GM12878 (cell line): ENCODE data around the gene ANAPC2. TPM values are rescaled to one million over a fixed set of nuclear protein-coding genes. Genes with fewer than 3 reads are reported as not detected.
A peak's percentile ranks its signal among the peaks of the same experiment; 100 is the strongest.

Experiments
- ATAC-seq: fragments of 200-7000 bp; cut with Tn5 transposase; 3 replicates; pipeline ENCODE4 v1.9.1; 2020; ENCODE audit warnings: mild to moderate bottlenecking, moderate library complexity
- BruUV-seq: library from RNA; stranded (reverse); fragments of 400-500 nt; replicated peaks from 2 replicates; lab custom pipeline; 2021; lab: Mats Ljungman, UMichigan
- CTCF ChIA-PET: fragments of 300-600 bp; sonication (Branson Sonifier 250); formaldehyde crosslinking; extraction: SDS; loops from one replicate; lab custom pipeline; 2021; ENCODE audit warnings: inconsistent platforms; lab: Yijun Ruan, JAX
- POLR2A ChIA-PET: fragments of 350-600 bp; formaldehyde crosslinking; extraction: SDS; loops from one replicate; lab custom pipeline; 2021; ENCODE audit warnings: inconsistent platforms; lab: Charles Lee
- RAD21 ChIA-PET: fragments of 300-600 bp; sonication (Branson Sonifier 250); formaldehyde crosslinking; loops from one replicate; lab custom pipeline; 2023; ENCODE audit warnings: antibody characterized with exemption; ENCODE audit not compliant: unreplicated experiment; lab: Charles Lee
- SMC1A ChIA-PET: fragments of 300-600 bp; sonication (Branson Sonifier 250); formaldehyde crosslinking; loops from one replicate; lab custom pipeline; 2023; ENCODE audit not compliant: unreplicated experiment, uncharacterized antibody; lab: Charles Lee
- DNase-seq: peaks from one replicate; pipeline ENCODE4 v3.0.0-alpha.2; 2011; ENCODE audit warnings: low read depth, low spot score
- FAIRE-seq: peaks from 3 replicates; lab custom pipeline; 2011; peaks lifted over from hg19 to GRCh38; lab: Jason Lieb, UNC
- H2AFZ ChIP-seq: 2 replicates; pipeline ENCODE4 v1.6.0; 2011; ENCODE audit warnings: low read depth, low read length, control low read depth; ENCODE audit not compliant: control insufficient read depth
- H3K27ac ChIP-seq: 2 replicates; pipeline ENCODE4 v1.5.1; 2011; ENCODE audit warnings: control low read depth; ENCODE audit not compliant: control insufficient read depth, insufficient read depth
- H3K27me3 ChIP-seq, 2 experiments: replicated peaks in 1 of 2; 2 replicates each; pipeline versions ENCODE4 v1.6.0 to v1.6.1; 2011; ENCODE audit warnings: low read length in 1 of 2; ENCODE audit not compliant: control insufficient read depth in 2 of 2, insufficient read depth in 2 of 2
- H3K36me3 ChIP-seq, 2 experiments: 2 replicates each; pipeline ENCODE4 v1.5.1; 2011; ENCODE audit warnings: low read length in 1 of 2; ENCODE audit not compliant: control insufficient read depth in 2 of 2, insufficient read depth in 2 of 2
- H3K4me1 ChIP-seq: 2 replicates; pipeline ENCODE4 v1.6.1; 2011; ENCODE audit warnings: mild to moderate bottlenecking, low read length, moderate library complexity, mixed read lengths; ENCODE audit not compliant: control insufficient read depth, insufficient read depth
- H3K4me2 ChIP-seq: 2 replicates; pipeline ENCODE4 v1.6.0; 2011; ENCODE audit warnings: control low read depth; ENCODE audit not compliant: control insufficient read depth, insufficient read depth
- H3K4me3 ChIP-seq: fragments of 200-600 bp; sonication (generic); 2 replicates; pipeline ENCODE4 v1.5.1; 2016
- H3K79me2 ChIP-seq: 2 replicates; pipeline ENCODE4 v1.6.0; 2011; ENCODE audit warnings: low read length; ENCODE audit not compliant: control insufficient read depth, insufficient read depth
- H3K9ac ChIP-seq: 2 replicates; pipeline ENCODE4 v1.8.0; 2011; ENCODE audit warnings: low read length, control low read depth, mixed read lengths; ENCODE audit not compliant: control insufficient read depth, insufficient read depth
- H3K9me3 ChIP-seq: replicated peaks from 3 replicates; pipeline ENCODE4 v1.5.1; 2011; ENCODE audit warnings: mild to moderate bottlenecking, low read length; ENCODE audit not compliant: control insufficient read depth, insufficient read depth
- H4K20me1 ChIP-seq: 2 replicates; pipeline ENCODE4 v1.6.0; 2011; ENCODE audit not compliant: control insufficient read depth, insufficient read depth
- HSF1 ChIP-seq: fragments of 150-350 bp; IDR thresholded peaks from 2 replicates; pipeline ENCODE4 v1.6.1; 2014; ENCODE audit warnings: mild to moderate bottlenecking, low read depth, low read length
- LARP7 ChIP-seq: fragments of 450-650 bp; IDR thresholded peaks from 2 replicates; pipeline ENCODE4 v1.6.1; 2017; ENCODE audit warnings: mild to moderate bottlenecking
- MLLT1 ChIP-seq: fragments of 450-650 bp; IDR thresholded peaks from 2 replicates; pipeline ENCODE4 v1.6.1; 2016; ENCODE audit warnings: mild to moderate bottlenecking
- NKRF ChIP-seq: fragments of 450-650 bp; conservative IDR thresholded peaks from 2 replicates; pipeline ENCODE4 v1.6.1; 2017; ENCODE audit warnings: mild to moderate bottlenecking, moderate library complexity
- WRNIP1 ChIP-seq: IDR thresholded peaks from 2 replicates; pipeline ENCODE4 v1.6.1; 2011; ENCODE audit warnings: low read depth, low read length, improper control_type of control experiment, borderline replicate concordance
- WGBS: methylation state at CpG from one replicate; pipeline ENCODE4 v1.1.6; 2016; ENCODE audit warnings: low lambda C conversion rate; ENCODE audit not compliant: insufficient replicate concordance, insufficient coverage; ENCODE audit errors: missing lambda C conversion rate; 5-methylcytosine and 5-hydroxymethylcytosine counted together
- in situ Hi-C: fragments of 300-500 bp; cut with MboI; formaldehyde crosslinking; loops from 9 replicates; pipeline ENCODE4 v1.14.3; 2018; ENCODE audit warnings: mixed read lengths
- intact Hi-C: fragments of 100-400 bp; cut with micrococcal nuclease; formaldehyde crosslinking; loops from one replicate; pipeline ENCODE4 v1.14.2; 2022; ENCODE audit not compliant: unreplicated experiment
- polyA plus RNA-seq, 11 experiments: library from polyadenylated mRNA; depleted of rRNA in 4 of 11; unstranded in 6 of 11; stranded (reverse) in 5 of 11; fragments of >200 nt; fragmentation: Nextera tagmentation in 4 of 11; fragmentation: Illumina TruSeq in 1 of 11; extraction: Ambion mirVana in 4 of 11; extraction: Trizol in 1 of 11; gene quantifications; 1 replicate in 1 of 11; 2 replicates in 10 of 11; pipeline versions ENCODE4 v1.2.1 to v1.2.3, GENCODE V29; 2011 to 2016; ENCODE audit warnings: inconsistent platforms in 2 of 11, missing spikeins in 2 of 11, low read depth in 1 of 11
- total RNA-seq, 4 experiments: library from RNA; depleted of rRNA in 3 of 4; stranded (reverse); fragments of >200 nt in 3 of 4; fragmentation: Illumina TruSeq in 1 of 4; extraction: Trizol in 1 of 4; gene quantifications; 2 replicates each; pipeline versions ENCODE4 v1.2.1 to v1.2.3, GENCODE V29; 2013 to 2021

The ANAPC2 gene
- total and polyA plus RNA-seq, 10 of the 15 experiments (the other 5 are each of a cell fraction or from before 2014, with no cell fraction given) = 0.03 to 65.2 (median 20.5) TPM

- FAIRE-seq = no peak
- in situ Hi-C loops = no loop called here
- peaks cover 0 to 11% of the 10 kb centered on the region in 2 experiments; a peak in 3 of 4 replicates for H3K36me3 ChIP-seq
Measured at GRCh38 chr9:137189297-137190295, 1.2 kb upstream of the ANAPC2 start.

GRCh38 chr9:137188086-137188489 is 272 bp downstream of the ANAPC2 start:
- H3K36me3 ChIP-seq = peaks cover 6 to 21% of the 10 kb centered on the region in 2 experiments
- DNase-seq = no peak
- peak overlapping the region; percentile 80 for H3K9ac ChIP-seq
- no peak for FAIRE-seq
- ChIA-PET POLR2A (interaction anchor here (0.5 to 4.6 kb wide), 8 partner anchors 19 to 102 kb away, joined by 3 to 22 read pairs (median 6); partner anchors contain the start of genes CYSRT1, LRRC26 and RNF208), RAD21 (interaction anchor here (0.8 to 3.6 kb wide), 12 partner anchors 8 to 161 kb away, joined by 3 to 23 read pairs (median 5); partner anchors contain the start of genes RNF208 and TPRN), CTCF (interaction anchor here (0.5 to 2.7 kb wide), 8 partner anchors 11 to 222 kb away, joined by 3 to 21 read pairs (median 8); partner anchors contain the start of genes CYSRT1, RNF208, RNF224 and TPRN), SMC1A (interaction anchor here (1.0 to 2.5 kb wide), 6 partner anchors 10 to 240 kb away, joined by 4 to 13 read pairs (median 5); no protein-coding TSS in a partner anchor)
- peaks cover 7% of the 10 kb centered on the region; the same call in 1 of the 2 replicates for H4K20me1 ChIP-seq
- peak overlapping the region; percentile 87 for H2AFZ ChIP-seq
- H3K4me3 ChIP-seq = peak overlapping the region; percentile 99
- in situ Hi-C loops = no loop called here
- peaks cover 35% of the 10 kb centered on the region for H3K79me2 ChIP-seq
- H3K27ac ChIP-seq = peak overlapping the region; percentile 77
- 6% methylated on average over 23 of the region's 31 CpGs for WGBS
- peak overlapping the region; percentile 93 for H3K4me2 ChIP-seq
- TSS peak; percentile 88 for BruUV-seq
- H3K4me1 ChIP-seq = peaks cover 22% of the 10 kb centered on the region
- H3K27me3 ChIP-seq = no peaks in the 10 kb centered on the region
- H3K9me3 ChIP-seq = no peaks in the 10 kb centered on the region
- ATAC-seq = peak; percentile 27
- intact Hi-C loops = loop anchor here (5.0 kb wide), 2 partner anchors 34 to 61 kb away; partner anchors contain the start of gene RNF208
- TF ChIP-seq NKRF = no peak
- TF ChIP-seq HSF1 = no peak
- peak; percentile 47; the same call in 1 of the 2 replicates for TF ChIP-seq MLLT1

More at GRCh38 chr9:137189297-137190295, 1.2 kb upstream of the ANAPC2 start:
- SMC1A ChIA-PET = interaction anchor here (0.7 to 2.5 kb wide), 11 partner anchors 9 to 94 kb away, joined by 3 to 13 read pairs (median 4); partner anchors contain the start of gene TPRN
- CTCF ChIA-PET = interaction anchor here (0.6 to 2.7 kb wide), 19 partner anchors 11 to 143 kb away, joined by 3 to 21 read pairs (median 6); partner anchors contain the start of genes CYSRT1, MAN1B1, RNF208 and RNF224
- TF ChIP-seq WRNIP1 = no peak
- peak; percentile 53; the same call in 1 of the 2 replicates for TF ChIP-seq LARP7
- 28% methylated on average over 22 of the region's 23 CpGs for WGBS
- ATAC-seq (no peak), DNase-seq (no peak)
- peaks cover 22% of the 10 kb centered on the region for H3K4me1 ChIP-seq
- intact Hi-C loops = loop anchor here (5.0 kb wide), 2 partner anchors 33 to 62 kb away; partner anchors contain the start of gene RNF208
- H3K79me2 ChIP-seq = peaks cover 35% of the 10 kb centered on the region
- H3K27ac ChIP-seq = peak overlapping the region; percentile 77
- RAD21 ChIA-PET = interaction anchor here (0.6 to 3.6 kb wide), 15 partner anchors 7 to 163 kb away, joined by 3 to 23 read pairs (median 5); partner anchors contain the start of genes DPP7, RNF208, RNF224 and TPRN
- H3K4me2 ChIP-seq = peak overlapping the region; percentile 93
- H3K27me3 ChIP-seq = no peaks in the 10 kb centered on the region
- peak overlapping the region; percentile 99 for H3K4me3 ChIP-seq
- POLR2A ChIA-PET = interaction anchor here (0.7 to 4.6 kb wide), 14 partner anchors 9 to 198 kb away, joined by 3 to 22 read pairs (median 8); partner anchors contain the start of genes CYSRT1, RNF208, RNF224 and TMEM210
- peak overlapping the region; percentile 80 for H3K9ac ChIP-seq
- no peak overlapping the region for H2AFZ ChIP-seq
- H4K20me1 ChIP-seq = peaks cover 7% of the 10 kb centered on the region; the same call in 1 of the 2 replicates
- BruUV-seq = no TSS peak
- H3K9me3 ChIP-seq = no peaks in the 10 kb centered on the region
